PFSK-1 (cell line): ENCODE data around the gene MAPKAPK3.

Source experiments
- POLR2AphosphoS5 ChIP-seq: IDR thresholded peaks from 2 replicates; pipeline ENCODE4 v1.6.1; 2012; ENCODE audit warnings: low read depth, mild to moderate bottlenecking, control low read depth, low read length, moderate library complexity
- TAF1 ChIP-seq: IDR thresholded peaks from 2 replicates; pipeline ENCODE4 v1.6.1; 2012; ENCODE audit warnings: low read length, control low read depth, borderline replicate concordance; ENCODE audit not compliant: insufficient read depth
- TF ChIP-seq, protein P1 (sequence below), 2 experiments: IDR thresholded peaks; 2 replicates each; pipeline versions ENCODE4 v1.6.1 to v1.8.0; 2011 to 2012; ENCODE audit warnings: low read depth in 2 of 2, low read length in 2 of 2, control low read depth in 1 of 2, inconsistent platforms in 1 of 2, mild to moderate bottlenecking in 1 of 2, moderate library complexity in 1 of 2; ENCODE audit not compliant: insufficient read depth in 1 of 2

DNA sequence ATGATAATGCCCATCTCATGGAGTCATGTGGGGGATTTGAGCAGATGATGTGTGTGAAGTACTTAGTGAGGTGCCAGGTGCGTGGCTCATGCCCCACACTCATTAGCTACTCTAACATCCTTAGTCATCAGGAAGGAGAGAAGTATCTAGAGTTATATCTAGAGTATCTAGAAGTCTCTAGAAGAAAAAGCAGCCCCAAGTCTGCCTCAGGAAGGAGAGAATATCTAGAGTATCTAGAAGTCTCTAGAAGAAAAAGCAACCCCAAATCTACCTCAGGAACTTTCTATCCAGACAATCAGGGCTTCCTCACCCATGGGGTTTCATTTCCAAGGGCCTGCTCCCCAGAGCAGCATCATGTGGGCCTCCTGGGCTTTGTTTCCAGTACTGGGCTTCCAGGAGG lies 33.1 kb downstream of the MAPKAPK3 start:
- TF ChIP-seq POLR2AphosphoS5 (no peak), TAF1 (no peak)
- TF ChIP-seq, protein P1, sequence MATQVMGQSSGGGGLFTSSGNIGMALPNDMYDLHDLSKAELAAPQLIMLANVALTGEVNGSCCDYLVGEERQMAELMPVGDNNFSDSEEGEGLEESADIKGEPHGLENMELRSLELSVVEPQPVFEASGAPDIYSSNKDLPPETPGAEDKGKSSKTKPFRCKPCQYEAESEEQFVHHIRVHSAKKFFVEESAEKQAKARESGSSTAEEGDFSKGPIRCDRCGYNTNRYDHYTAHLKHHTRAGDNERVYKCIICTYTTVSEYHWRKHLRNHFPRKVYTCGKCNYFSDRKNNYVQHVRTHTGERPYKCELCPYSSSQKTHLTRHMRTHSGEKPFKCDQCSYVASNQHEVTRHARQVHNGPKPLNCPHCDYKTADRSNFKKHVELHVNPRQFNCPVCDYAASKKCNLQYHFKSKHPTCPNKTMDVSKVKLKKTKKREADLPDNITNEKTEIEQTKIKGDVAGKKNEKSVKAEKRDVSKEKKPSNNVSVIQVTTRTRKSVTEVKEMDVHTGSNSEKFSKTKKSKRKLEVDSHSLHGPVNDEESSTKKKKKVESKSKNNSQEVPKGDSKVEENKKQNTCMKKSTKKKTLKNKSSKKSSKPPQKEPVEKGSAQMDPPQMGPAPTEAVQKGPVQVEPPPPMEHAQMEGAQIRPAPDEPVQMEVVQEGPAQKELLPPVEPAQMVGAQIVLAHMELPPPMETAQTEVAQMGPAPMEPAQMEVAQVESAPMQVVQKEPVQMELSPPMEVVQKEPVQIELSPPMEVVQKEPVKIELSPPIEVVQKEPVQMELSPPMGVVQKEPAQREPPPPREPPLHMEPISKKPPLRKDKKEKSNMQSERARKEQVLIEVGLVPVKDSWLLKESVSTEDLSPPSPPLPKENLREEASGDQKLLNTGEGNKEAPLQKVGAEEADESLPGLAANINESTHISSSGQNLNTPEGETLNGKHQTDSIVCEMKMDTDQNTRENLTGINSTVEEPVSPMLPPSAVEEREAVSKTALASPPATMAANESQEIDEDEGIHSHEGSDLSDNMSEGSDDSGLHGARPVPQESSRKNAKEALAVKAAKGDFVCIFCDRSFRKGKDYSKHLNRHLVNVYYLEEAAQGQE (IDR thresholded peaks at IDR 0.05; ENCODE audit: insufficient read depth in 1 of 2, low read depth in 2 of 2, low read length in 2 of 2), result no peak
